Activated CD4-positive, alpha-beta T cell treated with anti-CD3 and anti-CD28 coated beads, Interleukin-2, amount 10 ng/mL, durations not matched to agents 7 days and 5 days (primary cell): ENCODE measurements around the gene ACOXL. TPM values are rescaled to one million over a fixed set of nuclear protein-coding genes. Genes with fewer than 3 reads are reported as not detected.

ENCODE experiments used
- CTCF ChIA-PET: fragments of 350-600 bp; sonication (Branson Sonifier 250); formaldehyde crosslinking; loops from one replicate; lab custom pipeline; 2021; ENCODE audit warnings: antibody characterized with exemption; lab: Charles Lee
- POLR2A ChIA-PET: fragments of 350-600 bp; sonication (Branson Sonifier 250); formaldehyde crosslinking; loops from one replicate; lab custom pipeline; 2021; ENCODE audit warnings: antibody characterized with exemption; lab: Charles Lee
- DNase-seq: peaks from one replicate; pipeline ENCODE4 v3.0.0-alpha.2; 2020
- H3K27ac Mint-ChIP-seq: one replicate; pipeline ENCODE4 v1.8.0; 2021; ENCODE audit warnings: mild to moderate bottlenecking, moderate library complexity, mixed read lengths
- H3K27me3 Mint-ChIP-seq: one replicate; pipeline ENCODE4 v1.8.0; 2021; ENCODE audit warnings: mixed read lengths
- H3K36me3 Mint-ChIP-seq: one replicate; pipeline ENCODE4 v1.8.0; 2021; ENCODE audit warnings: low read depth, mixed read lengths
- H3K4me1 Mint-ChIP-seq: one replicate; pipeline ENCODE4 v1.8.0; 2021; ENCODE audit warnings: mixed read lengths
- H3K4me3 Mint-ChIP-seq: one replicate; pipeline ENCODE4 v1.8.0; 2021; ENCODE audit warnings: mild to moderate bottlenecking, moderate library complexity, mixed read lengths
- H3K9me3 Mint-ChIP-seq: one replicate; pipeline ENCODE4 v1.8.0; 2021; ENCODE audit warnings: mixed read lengths
- total RNA-seq, 2 experiments: library from RNA; stranded (reverse); gene quantifications; one replicate each; pipeline ENCODE4 v1.2.3, GENCODE V29; 2021

Gene ACOXL
- total RNA-seq, 2 experiments from 2014 or later: 0.15 TPM; not detected in 1

DNA sequence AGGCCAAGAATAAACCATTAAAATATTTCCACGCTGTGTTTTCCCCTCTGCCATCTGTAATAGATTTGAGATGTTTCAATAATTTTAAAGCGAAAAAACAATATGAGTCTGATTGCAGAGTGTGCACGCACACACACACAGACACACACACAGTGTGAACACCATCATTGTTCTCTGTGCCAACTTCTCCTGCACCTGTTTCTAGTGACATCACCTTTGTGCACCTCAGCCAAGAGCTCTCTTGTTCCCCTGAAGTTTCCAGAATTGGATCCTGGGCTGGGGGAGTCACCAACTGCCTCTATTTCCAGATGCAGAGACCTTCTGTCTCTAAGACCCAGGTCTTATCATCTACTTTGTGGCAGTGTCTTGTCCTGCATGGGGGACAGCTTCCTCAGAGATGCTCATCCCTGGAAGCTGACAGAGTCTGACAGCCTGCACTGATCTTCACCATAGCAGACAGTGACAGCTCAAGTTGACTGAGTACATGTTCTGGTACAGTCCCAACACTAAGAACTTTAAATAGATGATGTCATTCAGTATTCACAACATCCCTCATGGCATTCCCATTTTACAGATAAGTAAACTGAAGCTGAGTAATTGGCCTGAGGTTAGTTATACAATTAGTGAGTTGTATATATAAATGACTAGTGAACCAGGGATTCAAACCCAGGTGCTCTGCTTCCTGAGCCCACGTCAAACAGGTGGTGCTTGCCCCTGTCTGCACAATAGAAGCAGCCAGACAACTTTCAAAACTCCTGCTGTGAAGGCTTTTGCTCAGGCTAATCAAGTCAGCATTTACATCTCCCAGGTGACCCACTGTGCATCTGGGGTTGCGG, 39.4 kb downstream of the ACOXL start:
- no peak for DNase-seq
- Mint-ChIP-seq H3K4me3 (no peak overlapping the region), H3K36me3 (no peaks in the 10 kb centered on the region), H3K27ac (no peak overlapping the region), H3K9me3 (no peaks in the 10 kb centered on the region), H3K4me1 (no peaks in the 10 kb centered on the region), H3K27me3 (peaks cover 19% of the 10 kb centered on the region)
- POLR2A ChIA-PET: no interaction called here
- CTCF ChIA-PET: interaction anchor here (2.2 kb wide), 1 partner anchor 17 kb away, joined by 6 read pairs; no protein-coding TSS in a partner anchor

DNA sequence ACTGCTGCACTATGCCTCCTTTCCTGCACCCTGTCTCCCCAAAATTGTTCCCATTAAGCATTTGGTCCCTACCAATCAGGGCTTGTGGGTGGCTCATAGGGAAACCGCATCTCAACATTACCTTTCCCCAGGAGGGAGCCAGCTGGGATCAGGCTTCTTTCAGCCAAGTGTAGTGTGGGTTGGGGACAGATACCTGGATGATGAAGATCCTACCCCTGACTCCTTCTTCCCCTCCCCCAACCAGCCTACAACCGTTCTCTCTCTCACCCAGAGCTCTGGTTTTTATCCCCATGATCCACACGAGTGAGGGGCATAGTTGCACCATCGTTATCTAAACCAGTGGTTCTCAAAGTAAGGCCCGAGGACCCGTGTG, 40.0 kb downstream of the ACOXL start:
- Mint-ChIP-seq H3K4me1 (no peaks in the 10 kb centered on the region), H3K27ac (no peak overlapping the region), H3K27me3 (peaks cover 21% of the 10 kb centered on the region), H3K9me3 (no peaks in the 10 kb centered on the region), H3K4me3 (no peak overlapping the region), H3K36me3 (no peaks in the 10 kb centered on the region)
- ChIA-PET CTCF (no interaction called here), POLR2A (no interaction called here)
- no peak for DNase-seq

DNA sequence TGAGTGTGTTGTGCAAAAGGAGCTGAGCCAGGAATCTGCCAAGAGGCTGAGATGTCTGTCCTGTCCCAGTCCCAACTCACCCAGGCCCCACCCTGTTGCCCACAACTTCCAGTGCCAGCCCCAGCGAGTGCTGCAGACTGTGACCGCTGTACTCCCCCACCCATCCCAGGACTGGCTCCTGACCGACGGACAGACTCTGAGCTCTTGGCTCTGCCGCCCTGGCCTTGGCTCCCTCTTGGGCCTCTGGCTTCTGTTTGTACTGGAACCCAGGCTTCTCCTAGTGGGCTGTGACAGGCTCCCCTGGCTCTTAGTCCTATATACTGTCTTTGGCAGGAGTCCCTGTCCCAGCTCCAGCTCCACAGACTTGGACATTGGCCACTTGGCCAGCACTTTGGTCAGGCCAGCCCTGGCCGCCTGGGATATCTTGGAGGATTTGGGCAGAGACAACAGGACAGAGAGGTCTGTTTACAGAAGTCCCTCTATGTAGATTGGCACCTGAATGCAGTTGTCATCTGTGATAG, 41.1 kb downstream of the ACOXL start:
- CTCF ChIA-PET: interaction anchor here (1.1 kb wide), 1 partner anchor 95 kb away, joined by 3 read pairs; the partner anchor contains the start of gene BUB1
- Mint-ChIP-seq H3K4me3 (no peak overlapping the region), H3K27ac (no peak overlapping the region), H3K27me3 (peaks cover 21% of the 10 kb centered on the region), H3K4me1 (no peaks in the 10 kb centered on the region), H3K36me3 (no peaks in the 10 kb centered on the region), H3K9me3 (no peaks in the 10 kb centered on the region)
- POLR2A ChIA-PET: no interaction called here
- DNase-seq: no peak

DNA sequence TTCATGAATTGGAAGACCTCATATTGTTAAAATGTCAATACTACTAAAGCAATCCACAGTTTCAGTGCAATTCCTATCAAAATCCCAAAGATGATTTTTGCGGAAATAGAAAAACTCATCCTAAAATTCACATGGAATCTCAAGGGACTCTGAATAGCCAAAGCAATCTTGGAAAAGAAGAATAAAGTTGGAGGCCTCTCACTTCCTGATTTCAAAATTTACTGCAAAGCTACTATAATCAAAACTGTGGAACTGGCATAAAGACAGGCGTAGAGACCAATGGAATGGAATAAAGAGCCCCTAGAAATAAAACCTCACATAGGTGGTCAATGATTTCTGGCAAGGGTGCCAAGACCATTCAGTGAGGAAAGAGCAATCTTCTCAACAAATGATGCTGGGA, 42.3 kb downstream of the ACOXL start:
- H3K27ac Mint-ChIP-seq: no peak overlapping the region
- H3K27me3 Mint-ChIP-seq: peaks cover 31% of the 10 kb centered on the region
- H3K36me3 Mint-ChIP-seq: no peaks in the 10 kb centered on the region
- no peak for DNase-seq
- H3K4me1 Mint-ChIP-seq: no peaks in the 10 kb centered on the region
- H3K9me3 Mint-ChIP-seq: no peaks in the 10 kb centered on the region
- POLR2A ChIA-PET: no interaction called here
- CTCF ChIA-PET: interaction anchor here (1.1 kb wide), 1 partner anchor 96 kb away, joined by 3 read pairs; the partner anchor contains the start of gene BUB1
- H3K4me3 Mint-ChIP-seq: no peak overlapping the region

DNA sequence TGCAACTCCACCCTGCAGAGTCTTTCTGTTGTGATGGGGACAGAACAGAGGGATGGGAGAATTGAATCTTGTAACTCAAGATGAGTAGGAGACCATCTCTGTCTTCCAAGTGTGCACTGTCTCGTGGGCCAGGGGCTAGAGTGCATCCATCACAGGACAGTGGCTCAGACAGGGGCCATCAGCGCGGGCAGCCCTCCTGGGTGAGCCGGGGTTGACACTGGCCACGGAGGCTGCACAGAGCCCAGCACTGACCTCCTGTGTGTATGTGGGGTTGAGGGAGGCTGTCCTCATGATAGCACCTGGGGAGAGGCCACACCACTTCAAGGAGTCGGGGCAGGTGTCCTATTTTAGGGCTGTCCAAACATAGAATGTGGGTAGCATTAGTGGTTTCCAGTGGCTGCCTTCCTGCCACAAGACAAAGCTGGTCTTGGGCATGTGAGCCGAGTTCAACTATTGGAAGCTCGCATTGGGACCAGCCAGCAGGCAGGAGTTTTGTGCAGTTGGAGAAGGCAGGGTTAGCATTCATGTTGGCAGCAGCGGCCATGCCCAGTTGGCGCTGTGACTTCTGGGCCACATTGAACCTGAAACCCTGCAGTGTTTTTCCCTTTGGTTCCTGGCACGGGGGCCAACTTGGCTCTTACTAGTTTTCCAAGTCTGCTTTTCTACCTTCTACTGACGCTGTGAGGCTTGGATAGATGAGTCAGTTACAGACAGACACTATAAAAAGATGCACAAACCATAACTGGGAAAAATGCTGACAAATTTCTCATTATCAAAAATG, 45.3 kb downstream of the ACOXL start:
- Mint-ChIP-seq H3K9me3 (no peaks in the 10 kb centered on the region), H3K4me1 (no peaks in the 10 kb centered on the region), H3K27me3 (peaks cover 38% of the 10 kb centered on the region), H3K36me3 (no peaks in the 10 kb centered on the region), H3K27ac (no peak overlapping the region), H3K4me3 (no peak overlapping the region)
- ChIA-PET POLR2A (no interaction called here), CTCF (no interaction called here)
- no peak for DNase-seq

DNA sequence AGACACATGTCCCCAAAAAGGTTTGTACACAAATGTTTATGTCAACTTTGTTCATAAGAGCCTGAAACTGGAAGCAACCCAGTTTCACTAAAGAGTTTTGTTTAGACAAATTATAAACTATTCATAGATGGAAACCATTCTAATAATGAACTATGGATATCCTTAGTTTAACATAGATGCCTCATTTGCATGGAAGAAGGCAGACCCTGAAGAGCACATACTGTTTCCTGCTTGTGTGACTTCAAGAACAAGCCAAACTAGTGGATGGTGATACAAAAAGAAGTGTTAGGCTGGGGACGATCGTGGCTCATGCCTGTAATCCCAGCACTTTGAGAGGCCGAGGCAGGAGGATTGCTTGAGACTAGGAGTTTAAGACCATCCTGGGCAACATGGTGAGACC, 48.1 kb downstream of the ACOXL start:
- no peak overlapping the region for H3K27ac Mint-ChIP-seq
- H3K4me3 Mint-ChIP-seq: no peak overlapping the region
- ChIA-PET POLR2A (no interaction called here), CTCF (no interaction called here)
- peaks cover 38% of the 10 kb centered on the region for H3K27me3 Mint-ChIP-seq
- DNase-seq: no peak
- no peaks in the 10 kb centered on the region for H3K4me1 Mint-ChIP-seq
- no peaks in the 10 kb centered on the region for H3K36me3 Mint-ChIP-seq
- H3K9me3 Mint-ChIP-seq: peaks cover 1% of the 10 kb centered on the region

DNA sequence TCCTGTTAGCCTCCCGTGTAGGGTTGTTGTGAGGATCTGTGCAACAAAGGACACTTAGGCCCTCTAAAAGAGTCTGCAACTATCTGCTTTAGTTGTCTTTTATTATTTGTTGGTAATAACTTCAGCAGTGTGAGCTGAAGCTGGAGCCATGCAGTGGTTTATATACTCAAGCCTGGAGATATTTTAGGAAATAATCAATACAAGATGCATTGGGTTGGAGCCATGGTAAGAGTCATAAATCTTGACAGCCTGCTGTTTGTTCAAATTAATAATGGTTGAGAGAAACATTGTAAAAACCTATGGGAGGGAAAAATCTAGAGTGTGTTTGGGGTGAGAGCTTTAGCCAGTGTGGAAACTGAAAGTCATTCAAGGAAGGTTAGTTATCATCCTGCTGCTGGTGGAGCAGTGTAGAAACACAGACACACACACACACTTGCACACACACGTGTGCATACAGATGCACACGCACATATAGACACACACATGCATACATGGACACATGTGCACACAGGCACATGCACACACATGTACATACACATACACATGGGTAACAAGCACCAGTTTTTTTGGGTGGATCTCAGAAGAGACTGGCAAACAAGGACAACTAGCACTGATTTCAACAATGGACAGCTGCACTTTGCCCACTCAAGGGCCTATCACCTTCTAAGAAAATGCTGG, 51.0 kb downstream of the ACOXL start:
- ChIA-PET CTCF (no interaction called here), POLR2A (no interaction called here)
- Mint-ChIP-seq H3K4me1 (no peaks in the 10 kb centered on the region), H3K27ac (no peak overlapping the region), H3K4me3 (no peak overlapping the region), H3K36me3 (no peaks in the 10 kb centered on the region), H3K9me3 (peaks cover 1% of the 10 kb centered on the region), H3K27me3 (peaks cover 30% of the 10 kb centered on the region)
- DNase-seq: no peak

DNA sequence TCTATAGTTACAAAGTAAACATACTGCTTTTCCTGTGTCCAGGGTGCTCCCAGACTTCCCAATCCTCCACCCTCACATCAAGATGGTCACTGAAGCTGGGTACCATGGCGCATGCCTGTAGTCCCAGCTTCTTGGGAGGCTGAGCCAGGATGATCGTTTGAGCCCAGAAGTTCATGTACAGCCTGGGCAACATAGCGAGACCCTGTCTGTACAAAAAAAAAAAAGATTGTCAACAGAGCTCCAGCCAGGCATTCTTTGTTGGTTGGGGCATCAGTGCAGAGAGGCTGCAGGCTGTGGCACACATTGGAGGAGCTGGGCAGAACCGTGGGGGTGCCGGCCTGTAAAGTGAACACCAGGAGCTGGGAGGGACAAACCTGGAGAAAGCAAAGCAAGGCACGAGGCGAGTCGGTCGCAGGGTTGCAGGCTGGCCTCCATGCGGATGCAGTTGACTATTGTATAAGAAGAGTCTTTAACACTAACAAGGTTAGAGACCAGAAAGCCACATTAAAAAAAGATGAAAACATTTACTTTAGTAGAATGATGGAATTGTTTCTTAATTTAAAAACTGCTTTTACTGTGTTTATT, 51.8 kb downstream of the ACOXL start:
- Mint-ChIP-seq H3K9me3 (peaks cover 1% of the 10 kb centered on the region), H3K27me3 (peaks cover 27% of the 10 kb centered on the region), H3K4me3 (no peak overlapping the region), H3K36me3 (no peaks in the 10 kb centered on the region), H3K4me1 (no peaks in the 10 kb centered on the region), H3K27ac (no peak overlapping the region)
- ChIA-PET POLR2A (no interaction called here), CTCF (no interaction called here)
- DNase-seq: no peak

DNA sequence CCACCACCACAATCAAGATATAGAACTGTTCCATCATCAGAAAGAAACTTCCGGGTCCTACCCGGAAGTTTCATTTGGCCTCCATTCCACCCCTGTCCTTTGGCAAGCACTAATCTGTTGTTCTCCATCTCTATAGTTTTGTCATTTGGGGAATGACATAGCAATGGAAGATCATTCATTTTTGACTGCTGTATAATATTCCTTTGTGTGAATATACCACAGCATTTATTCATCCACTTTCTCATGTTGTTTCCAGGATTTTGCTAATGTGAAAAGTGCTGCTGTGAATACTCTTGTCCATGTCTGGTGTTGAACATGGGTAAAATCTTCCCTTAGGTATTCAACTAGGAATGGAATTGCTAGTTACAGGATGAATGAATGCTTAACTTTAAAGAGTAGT, 53.1 kb downstream of the ACOXL start:
- Mint-ChIP-seq H3K27ac (no peak overlapping the region), H3K27me3 (peaks cover 23% of the 10 kb centered on the region), H3K36me3 (no peaks in the 10 kb centered on the region), H3K9me3 (peaks cover 1% of the 10 kb centered on the region), H3K4me1 (no peaks in the 10 kb centered on the region), H3K4me3 (no peak overlapping the region)
- POLR2A ChIA-PET: no interaction called here
- CTCF ChIA-PET: no interaction called here
- no peak for DNase-seq

DNA sequence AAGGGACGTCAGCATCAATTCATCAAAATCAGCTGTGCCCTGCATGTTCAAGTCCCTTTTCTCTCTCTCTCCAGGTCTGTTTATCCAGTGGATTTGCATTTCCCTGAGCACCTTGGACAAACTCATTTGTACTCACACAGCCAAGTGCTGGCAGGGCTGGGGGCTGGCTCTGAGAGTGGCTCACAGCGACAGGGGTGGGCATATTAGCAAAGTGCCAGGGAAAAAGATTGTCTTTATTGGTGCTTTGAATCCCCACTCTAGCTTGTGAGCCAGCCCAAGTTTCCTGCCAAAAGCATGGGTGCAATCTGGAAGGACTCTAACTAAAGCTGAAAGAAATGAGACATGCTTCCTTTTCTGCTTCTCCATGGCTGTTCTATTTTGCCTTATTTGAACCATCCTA, 56.6 kb downstream of the ACOXL start:
- H3K4me3 Mint-ChIP-seq: no peak overlapping the region
- H3K9me3 Mint-ChIP-seq: peaks cover 1% of the 10 kb centered on the region
- peaks cover 22% of the 10 kb centered on the region for H3K27me3 Mint-ChIP-seq
- H3K27ac Mint-ChIP-seq: no peak overlapping the region
- ChIA-PET POLR2A (no interaction called here), CTCF (no interaction called here)
- no peaks in the 10 kb centered on the region for H3K36me3 Mint-ChIP-seq
- no peak for DNase-seq
- no peaks in the 10 kb centered on the region for H3K4me1 Mint-ChIP-seq

DNA sequence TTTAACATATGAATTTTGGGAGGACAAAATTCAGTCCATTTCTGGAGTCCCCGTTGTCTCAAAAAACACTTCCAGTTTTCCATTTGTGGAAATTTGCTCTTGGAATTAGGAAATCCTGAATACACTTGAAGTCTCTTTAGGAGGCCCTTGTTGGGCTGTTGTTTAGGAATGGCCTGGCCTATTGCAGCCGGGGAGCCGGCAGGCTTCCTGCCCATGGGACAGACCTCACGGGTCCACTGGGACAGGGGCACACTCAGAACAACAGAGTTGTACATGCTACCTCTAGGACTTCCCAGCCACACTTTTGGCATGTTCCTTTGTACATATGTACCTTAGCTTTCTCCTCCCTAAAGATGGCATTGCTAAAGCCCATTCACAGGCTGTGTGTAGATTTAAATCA, 57.3 kb downstream of the ACOXL start:
- Mint-ChIP-seq H3K4me3 (no peak overlapping the region), H3K4me1 (no peaks in the 10 kb centered on the region), H3K36me3 (no peaks in the 10 kb centered on the region), H3K9me3 (peaks cover 1% of the 10 kb centered on the region), H3K27me3 (peaks cover 27% of the 10 kb centered on the region), H3K27ac (no peak overlapping the region)
- ChIA-PET CTCF (interaction anchor here (1.6 kb wide), 1 partner anchor 9 kb away, joined by 3 read pairs; no protein-coding TSS in a partner anchor), POLR2A (no interaction called here)
- DNase-seq: no peak

DNA sequence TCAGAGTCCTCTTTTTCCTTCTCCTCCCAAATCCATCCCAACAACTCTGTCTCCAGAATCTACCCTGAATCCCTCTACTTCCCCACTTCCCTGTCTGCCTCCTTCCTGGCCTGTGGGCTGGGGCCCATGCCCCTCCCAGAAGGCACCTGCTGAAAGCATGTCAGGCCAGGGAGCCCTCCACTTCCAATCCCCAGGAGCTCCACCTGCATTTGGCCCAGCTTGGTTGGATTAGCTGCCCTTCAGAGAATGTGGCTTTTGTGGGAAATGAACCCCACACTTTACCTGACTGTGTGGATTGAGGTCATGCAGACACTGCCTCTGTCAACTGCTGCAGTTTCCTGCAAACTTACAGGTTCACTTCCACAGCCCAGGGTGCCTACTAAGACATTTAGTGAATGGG, 58.5 kb downstream of the ACOXL start:
- Mint-ChIP-seq H3K27me3 (peaks cover 33% of the 10 kb centered on the region), H3K4me1 (no peaks in the 10 kb centered on the region), H3K4me3 (no peak overlapping the region), H3K9me3 (no peaks in the 10 kb centered on the region), H3K27ac (no peak overlapping the region), H3K36me3 (no peaks in the 10 kb centered on the region)
- POLR2A ChIA-PET: no interaction called here
- no peak for DNase-seq
- CTCF ChIA-PET: interaction anchor here (1.6 kb wide), 2 partner anchors 8 to 10 kb away, joined by 3 read pairs; no protein-coding TSS in a partner anchor
